HG03558 (cell line): ENCODE data around the gene DAG1.
A peak's percentile ranks its signal among the peaks of the same experiment; 100 is the strongest.
"Not testable (repeated sequence)": the region's sequence is repeated elsewhere in the genome, so short reads cannot be mapped to it uniquely, and the experiment has no call there.

Experiments used
- ATAC-seq: cut with Tn5 transposase; IDR thresholded peaks from one replicate; pipeline ENCODE4 v1.9.1; 2021; ENCODE audit warnings: moderate number of reproducible peaks; ENCODE audit not compliant: unreplicated experiment; ENCODE audit errors: extremely low read depth

Gene DAG1

GRCh38 chr3:49469037-49469935, 781 bp upstream of the DAG1 start:
- ATAC-seq = no peak

GRCh38 chr3:49470714-49471420, 800 bp downstream of the DAG1 start:
- ATAC-seq = peak; percentile 14

GRCh38 chr3:49471856-49472495, 1.9 kb downstream of the DAG1 start:
- no peak for ATAC-seq

- no peak for ATAC-seq
Observed at GRCh38 chr3:49476563-49476962, 6.5 kb downstream of the DAG1 start.

GRCh38 chr3:49482766-49483165, 12.7 kb downstream of the DAG1 start:
- ATAC-seq = no peak

- no peak for ATAC-seq
Observed at GRCh38 chr3:49484471-49484870, 14.4 kb downstream of the DAG1 start.

GRCh38 chr3:49489247-49489646, 19.2 kb downstream of the DAG1 start:
- ATAC-seq = no peak

GRCh38 chr3:49492969-49493368, 22.9 kb downstream of the DAG1 start:
- ATAC-seq = no peak

GRCh38 chr3:49493901-49494300, 23.8 kb downstream of the DAG1 start:
- ATAC-seq = no peak

- no peak for ATAC-seq
Observed at GRCh38 chr3:49495023-49495422, 25.0 kb downstream of the DAG1 start.

- not testable (repeated sequence) for ATAC-seq
Observed at GRCh38 chr3:49496845-49497244, 26.8 kb downstream of the DAG1 start.

- ATAC-seq = no peak
Observed at GRCh38 chr3:49497606-49498005, 27.5 kb downstream of the DAG1 start.

GRCh38 chr3:49498239-49498638, 28.2 kb downstream of the DAG1 start:
- ATAC-seq = no peak

GRCh38 chr3:49498648-49499047, 28.6 kb downstream of the DAG1 start:
- no peak for ATAC-seq

- ATAC-seq = no peak
Observed at GRCh38 chr3:49500205-49500731, 30.2 kb downstream of the DAG1 start.

- ATAC-seq = no peak
Observed at GRCh38 chr3:49500732-49501609, 30.9 kb downstream of the DAG1 start.

GRCh38 chr3:49501842-49502241, 31.8 kb downstream of the DAG1 start:
- no peak for ATAC-seq

- no peak for ATAC-seq
Observed at GRCh38 chr3:49506906-49507305, 36.8 kb downstream of the DAG1 start.

GRCh38 chr3:49509028-49509561, 39.0 kb downstream of the DAG1 start:
- ATAC-seq = no peak

- no peak for ATAC-seq
Observed at GRCh38 chr3:49511639-49512038, 41.6 kb downstream of the DAG1 start.
